SK-MEL-5 (cell line): Measurements from ENCODE around the gene CHN2. TPM values are rescaled to one million over a fixed set of nuclear protein-coding genes. Genes with fewer than 3 reads are reported as not detected.

Experiments used
- DNase-seq: peaks from one replicate; pipeline ENCODE4 v3.0.0-alpha.2; 2016; ENCODE audit warnings: low read depth, low spot score
- in situ Hi-C: cut with HindIII; loops from 2 replicates; pipeline ENCODE4 v1.10.0; 2016; ENCODE audit warnings: low sequenced_read_pairs, high pct_unique_total_duplicates, low pct_unique_long_range_greater_than_20kb
- total RNA-seq: library from RNA; depleted of rRNA; stranded (reverse); fragments of >200 nt; shearing (Covaris generic); gene quantifications from 2 replicates; pipeline ENCODE4 v1.2.3, GENCODE V29; 2014

The CHN2 gene
- total RNA-seq, 1 experiment from 2014 or later: 39.5 TPM

GRCh38 chr7:29463504-29464158 lies 269.1 kb downstream of the CHN2 start:
- in situ Hi-C loops: no loop called here
- DNase-seq: no peak

GRCh38 chr7:29464753-29465152 lies 270.2 kb downstream of the CHN2 start:
- in situ Hi-C loops: no loop called here
- DNase-seq: no peak

- no peak for DNase-seq
- in situ Hi-C loops: no loop called here
These were observed 272.8 kb downstream of the CHN2 start for GRCh38 chr7:29467193-29467926.

GRCh38 chr7:29468196-29468595 lies 273.6 kb downstream of the CHN2 start:
- DNase-seq: no peak
- in situ Hi-C loops: no loop called here

- DNase-seq: no peak
- in situ Hi-C loops: no loop called here
These were observed 274.7 kb downstream of the CHN2 start for GRCh38 chr7:29469281-29469680.

- DNase-seq: no peak
- in situ Hi-C loops: no loop called here
These were observed 275.5 kb downstream of the CHN2 start for GRCh38 chr7:29469976-29470557.

- in situ Hi-C loops: no loop called here
- no peak for DNase-seq
These were observed 277.0 kb downstream of the CHN2 start for GRCh38 chr7:29471444-29472138.

GRCh38 chr7:29476916-29477315 lies 282.3 kb downstream of the CHN2 start:
- in situ Hi-C loops: no loop called here
- no peak for DNase-seq

- DNase-seq: no peak
These were observed 283.7 kb downstream of the CHN2 start for GRCh38 chr7:29478226-29478625.

GRCh38 chr7:29478687-29479240 lies 284.2 kb downstream of the CHN2 start:
- in situ Hi-C loops: no loop called here
- DNase-seq: no peak

More at GRCh38 chr7:29478226-29478625, 283.7 kb downstream of the CHN2 start:
- in situ Hi-C loops: no loop called here

- peak; percentile 70 for DNase-seq
- in situ Hi-C loops: no loop called here
These were observed 285.0 kb downstream of the CHN2 start for GRCh38 chr7:29479301-29480200.

- no peak for DNase-seq
These were observed 285.9 kb downstream of the CHN2 start for GRCh38 chr7:29480451-29480850.

GRCh38 chr7:29480934-29481651 lies 286.5 kb downstream of the CHN2 start:
- in situ Hi-C loops: no loop called here
- DNase-seq: no peak

More at GRCh38 chr7:29480451-29480850, 285.9 kb downstream of the CHN2 start:
- in situ Hi-C loops: no loop called here

- no peak for DNase-seq
- in situ Hi-C loops: no loop called here
These were observed 287.5 kb downstream of the CHN2 start for GRCh38 chr7:29482056-29482455.

- no peak for DNase-seq
- in situ Hi-C loops: no loop called here
These were observed 288.9 kb downstream of the CHN2 start for GRCh38 chr7:29483219-29484104.

- in situ Hi-C loops: no loop called here
- DNase-seq: no peak
These were observed 289.7 kb downstream of the CHN2 start for GRCh38 chr7:29484280-29484679.
